GM19193 (cell line): Measurements from ENCODE around the gene COMMD6.
A peak's percentile ranks its signal among the peaks of the same experiment; 100 is the strongest.

Experiments used
- POLR2A ChIP-seq: IDR thresholded peaks from 4 replicates; pipeline ENCODE4 v1.6.1; 2011; ENCODE audit not compliant: insufficient read depth, insufficient read length; ENCODE audit errors: extremely low read depth

Gene COMMD6

DNA sequence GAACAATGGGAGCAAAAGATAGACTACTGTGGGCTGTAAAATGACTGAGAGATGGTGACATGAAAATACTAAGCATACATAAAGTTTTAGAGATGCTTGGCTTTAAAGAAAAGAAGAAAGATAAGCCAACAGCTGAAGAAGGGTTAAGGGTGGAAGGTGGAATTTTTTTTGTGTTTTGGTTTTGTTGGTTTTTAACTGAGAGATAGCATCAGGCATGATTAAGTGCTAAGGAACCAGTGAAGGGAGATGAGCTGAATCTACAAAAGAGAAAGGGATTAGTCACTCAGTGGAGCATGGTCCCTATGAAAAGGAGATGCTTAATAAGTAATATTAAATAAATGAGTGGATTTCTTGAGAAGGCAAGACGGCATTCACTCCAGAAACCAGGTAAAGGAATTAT lies 43.1 kb downstream of the COMMD6 start:
- TF ChIP-seq POLR2A: no peak

DNA sequence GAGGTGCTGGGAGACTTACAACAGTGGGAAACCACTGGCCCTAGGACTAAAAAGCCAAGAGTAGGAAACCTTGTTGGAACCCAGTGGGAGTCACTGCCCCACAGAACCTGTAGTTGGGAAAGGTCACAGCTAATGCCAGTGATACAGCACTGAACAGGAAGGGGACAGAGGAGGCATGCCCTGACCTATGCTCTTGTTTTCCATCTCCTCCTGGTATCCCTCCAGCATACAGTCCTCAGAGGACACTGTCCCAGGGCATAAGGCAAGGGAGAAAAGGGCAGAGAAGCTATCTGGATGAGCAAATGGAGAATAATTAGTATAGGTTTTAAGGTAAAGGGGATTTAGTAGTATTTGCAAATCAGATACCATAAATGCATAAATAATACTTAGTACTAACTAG lies 44.5 kb downstream of the COMMD6 start:
- no peak for TF ChIP-seq POLR2A

DNA sequence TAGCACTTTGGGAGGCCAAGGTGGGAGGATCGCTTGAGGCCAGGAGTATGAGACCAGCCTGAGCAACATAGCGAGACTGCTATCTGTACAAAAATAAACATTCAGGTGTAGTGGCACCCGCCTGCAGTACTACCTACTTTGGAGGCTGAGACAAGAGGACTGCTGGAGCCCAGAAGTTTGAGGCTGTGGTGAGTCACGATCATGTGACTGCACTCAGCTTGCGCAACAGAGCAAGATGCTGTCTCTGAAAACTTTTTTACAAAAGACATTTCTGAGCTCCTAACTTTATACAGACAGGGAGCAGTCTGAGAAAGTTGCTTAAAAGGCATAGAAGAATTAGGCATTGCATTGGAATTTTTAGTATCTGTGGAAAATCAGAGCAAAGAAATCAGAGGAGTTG lies 45.3 kb downstream of the COMMD6 start:
- no peak for TF ChIP-seq POLR2A

DNA sequence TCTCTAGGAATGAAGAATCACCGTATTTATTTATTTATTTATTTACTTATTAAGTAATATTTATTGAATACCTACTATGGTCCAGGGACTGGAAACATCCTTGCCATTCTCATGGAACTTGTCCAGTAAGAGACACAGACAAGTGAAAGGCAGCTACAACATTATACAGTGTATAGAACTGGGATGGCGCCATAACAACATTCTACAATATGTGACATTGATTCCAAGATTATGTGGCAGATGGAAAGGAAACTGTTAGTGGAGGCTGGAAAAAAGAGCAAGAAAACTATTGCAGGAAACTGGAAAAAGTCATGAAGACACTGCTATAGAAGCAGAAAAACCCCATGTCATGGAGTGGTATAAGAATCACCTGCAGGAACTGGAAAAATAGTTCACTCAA lies 46.3 kb downstream of the COMMD6 start:
- TF ChIP-seq POLR2A: no peak

DNA sequence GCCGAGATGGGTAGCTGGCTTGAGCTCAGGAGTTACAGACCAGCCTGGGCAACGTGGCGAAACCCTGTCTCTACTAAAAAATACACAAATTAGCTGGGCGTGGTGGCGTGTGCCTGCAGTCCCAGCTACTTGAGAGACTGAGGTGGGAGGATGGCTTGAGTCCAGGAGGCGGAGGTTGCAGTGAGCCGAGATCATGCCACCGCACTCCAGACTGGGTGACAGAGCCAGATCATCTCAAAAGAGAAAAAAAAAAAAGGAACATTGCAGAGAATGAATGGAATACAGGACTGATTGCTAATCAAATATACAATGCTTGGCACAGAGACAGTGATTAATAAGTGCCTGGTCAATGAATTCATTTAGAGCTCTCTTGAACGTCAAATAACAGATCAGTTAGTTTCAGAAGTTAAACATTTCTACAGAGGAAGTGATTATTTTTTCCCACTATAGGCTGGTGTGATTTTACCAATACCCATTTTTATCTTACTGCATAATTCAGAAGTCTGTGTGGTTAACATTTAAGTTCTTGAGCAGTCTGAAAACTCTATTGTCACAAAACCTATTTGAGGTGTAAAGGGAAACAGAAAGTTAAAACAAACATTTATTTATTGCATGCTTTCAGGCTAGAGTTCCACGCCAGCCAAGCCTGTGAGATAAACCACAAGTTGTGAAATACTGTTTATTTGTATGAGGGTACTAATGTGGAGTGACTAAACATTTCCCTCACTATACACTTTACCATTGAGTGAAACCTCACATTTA lies 48.0 kb downstream of the COMMD6 start:
- no peak for TF ChIP-seq POLR2A

DNA sequence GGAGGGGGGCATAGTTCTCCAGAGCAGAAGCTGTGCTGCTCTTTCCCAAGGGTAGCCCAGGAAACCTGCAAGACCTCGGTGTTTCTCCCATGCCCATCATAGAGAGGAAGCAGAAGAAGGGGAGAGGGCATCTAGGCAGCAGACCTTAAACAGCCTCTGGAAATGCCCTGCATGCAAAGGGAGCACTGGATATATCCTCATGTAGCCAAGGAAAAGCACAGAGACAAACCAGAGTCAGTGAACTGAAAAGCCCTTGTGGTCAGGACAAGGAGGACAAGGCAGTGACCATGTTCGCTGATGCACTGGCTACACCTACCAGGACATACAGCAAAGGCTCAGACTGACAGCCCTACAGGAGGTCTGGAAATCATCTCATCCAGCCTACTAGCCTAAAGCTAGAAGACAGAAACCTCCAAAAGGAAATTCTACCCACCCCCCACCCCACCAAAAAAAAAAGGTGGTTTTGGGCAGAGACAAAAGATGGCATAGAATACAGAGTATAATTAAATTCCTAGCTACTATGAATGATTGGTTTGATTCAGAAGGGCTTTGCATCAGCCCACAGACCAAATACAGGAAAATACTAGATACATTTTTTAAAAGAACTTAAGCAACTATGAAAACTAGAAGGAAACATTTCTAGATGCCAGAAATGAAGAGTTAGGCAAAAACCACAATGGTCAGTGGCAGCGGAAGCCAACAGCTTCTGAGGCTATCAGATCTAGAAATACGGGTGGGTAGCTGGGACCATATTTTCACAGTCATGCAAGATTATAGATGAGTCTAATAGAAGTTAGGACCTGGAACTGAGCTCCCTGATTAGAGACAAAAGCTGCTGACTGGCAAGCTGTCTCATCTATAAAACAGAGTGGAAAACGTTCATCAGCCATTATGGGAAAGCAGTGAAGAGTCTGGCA lies 51.2 kb downstream of the COMMD6 start:
- TF ChIP-seq POLR2A: no peak

DNA sequence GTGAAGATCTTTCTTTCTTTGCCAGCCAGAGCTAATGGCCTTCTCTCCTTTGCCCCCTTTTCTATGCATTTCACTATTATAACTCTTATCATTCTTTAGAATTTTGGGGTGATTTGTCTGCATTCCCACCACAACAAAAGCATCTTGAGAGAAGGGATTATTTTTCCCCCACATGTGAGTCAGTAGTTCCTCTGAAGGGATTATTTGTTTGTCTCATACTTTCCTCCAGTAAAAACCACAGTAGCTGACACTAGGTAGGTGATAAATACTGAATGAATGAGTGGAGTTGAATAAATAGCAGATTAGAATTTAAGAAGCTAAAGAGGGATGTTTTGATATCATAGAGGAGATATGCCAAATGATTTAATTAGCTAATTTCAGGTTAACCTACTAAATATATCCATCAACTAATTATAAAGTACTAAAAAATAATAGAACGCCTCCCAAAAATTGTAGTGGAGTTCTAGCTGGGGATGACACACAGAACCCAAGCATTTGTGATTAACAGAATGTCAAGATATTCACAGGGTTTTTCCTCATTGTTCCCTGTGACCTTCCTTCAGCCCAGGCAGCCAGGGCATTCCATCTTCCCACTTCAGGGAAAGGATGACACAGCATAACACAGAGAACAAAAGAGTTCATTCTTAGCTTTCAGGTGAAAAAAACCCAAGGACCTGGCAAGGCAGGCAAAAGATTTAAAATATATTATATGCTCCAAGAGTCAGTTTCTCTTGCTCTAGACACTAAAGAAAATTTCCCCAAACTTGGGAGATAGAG lies 52.2 kb downstream of the COMMD6 start:
- no peak for TF ChIP-seq POLR2A

DNA sequence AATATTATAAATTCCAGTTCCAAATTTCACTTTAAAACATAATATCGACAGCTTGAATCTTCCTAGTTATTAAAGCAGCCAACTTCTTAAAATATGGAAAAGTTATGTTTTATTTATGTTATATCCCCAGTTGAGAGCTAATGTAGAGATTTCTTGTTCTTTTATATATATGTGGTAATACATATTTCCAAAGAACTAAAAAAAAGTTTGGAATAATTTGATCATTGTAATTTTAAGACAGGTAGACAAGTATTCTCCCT lies 54.9 kb downstream of the COMMD6 start:
- no peak for TF ChIP-seq POLR2A

DNA sequence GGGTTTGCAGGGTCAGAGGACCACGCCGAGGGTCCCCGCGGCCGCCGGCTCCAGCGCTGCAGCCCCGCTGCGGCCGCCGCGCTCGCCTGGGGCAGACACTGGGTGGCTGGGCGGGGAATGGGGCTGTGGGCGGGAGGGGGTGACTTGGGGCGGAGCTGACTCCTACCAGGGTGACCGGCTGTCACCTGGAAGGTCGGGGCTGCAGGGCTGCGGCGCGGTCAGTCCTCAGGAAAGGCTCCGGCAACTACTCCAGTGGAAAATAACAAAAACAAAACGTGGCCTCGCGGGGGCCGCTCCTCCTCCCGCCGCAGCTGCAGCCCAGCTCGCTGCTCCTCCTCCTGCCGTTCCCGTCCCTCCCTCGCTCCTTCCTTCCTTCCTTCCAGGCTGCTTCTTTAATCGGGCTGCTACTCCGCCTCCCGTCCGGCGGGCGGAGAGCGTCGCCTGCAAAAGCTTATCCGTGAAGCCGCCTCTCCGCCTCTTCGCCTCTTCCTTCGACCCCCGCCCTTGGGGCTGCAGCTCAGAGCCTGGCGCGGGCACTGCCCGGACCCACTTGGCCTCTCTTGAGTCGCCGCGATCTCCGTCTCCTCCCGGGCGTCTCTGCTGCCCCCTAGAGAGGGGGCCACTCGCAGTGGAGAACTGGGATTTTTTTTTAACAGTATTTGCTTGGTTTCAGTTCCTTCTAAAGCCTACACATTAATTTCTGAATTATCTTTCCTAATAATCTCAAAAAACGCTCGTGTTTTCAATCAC lies 55.4 kb downstream of the COMMD6 start, which contains the start of gene TBC1D4:
Gene TBC1D4, minus strand, starts transcription at position 100 of the 750 bp plus-strand sequence. CDS start 402 bp downstream, outside the sequence.
- TF ChIP-seq POLR2A: no peak

DNA sequence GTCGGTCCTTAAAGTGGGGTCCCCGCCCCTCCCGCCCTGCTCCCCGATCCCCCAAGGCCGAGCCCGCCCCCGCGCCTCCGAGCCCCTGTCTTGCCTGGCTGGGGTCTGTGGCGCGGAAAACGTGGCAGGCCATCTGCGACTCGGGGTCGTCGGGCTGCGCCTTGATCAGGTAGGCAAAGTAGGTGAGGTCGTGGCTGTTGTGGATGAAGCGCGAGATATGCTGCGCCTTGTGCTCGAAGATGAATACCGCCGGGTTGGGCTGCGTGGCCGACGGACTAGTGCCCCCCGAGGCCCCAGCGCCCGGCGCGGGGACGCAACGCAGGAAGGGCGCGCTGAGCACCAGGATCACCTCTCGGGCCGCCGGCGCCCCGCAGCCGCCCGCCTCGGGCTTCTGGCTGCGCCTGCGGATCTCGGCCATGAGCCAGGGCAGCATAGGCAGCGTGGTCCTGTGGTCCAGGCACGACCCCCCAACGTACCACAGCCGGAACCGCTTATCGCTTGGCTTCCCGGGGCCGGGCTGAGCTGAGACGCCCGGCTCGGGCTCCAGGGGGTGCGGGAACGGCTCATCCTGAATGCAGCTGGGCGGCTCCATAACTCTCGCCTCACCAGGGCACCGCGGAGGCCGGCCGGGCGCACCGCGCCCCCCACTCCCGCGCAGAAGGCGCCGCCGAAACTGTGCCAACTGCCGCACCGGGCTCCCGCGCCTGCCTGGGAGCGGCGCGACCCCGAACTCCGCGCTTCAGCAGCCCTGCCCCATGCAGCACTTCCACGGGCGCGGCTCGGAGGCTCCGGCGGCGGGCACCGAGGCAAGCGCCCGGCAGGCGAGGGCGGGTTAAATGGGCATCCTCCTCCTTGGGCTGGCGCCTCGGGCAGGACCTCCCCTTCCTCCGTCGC lies 56.2 kb downstream of the COMMD6 start:
- TF ChIP-seq POLR2A: no peak

DNA sequence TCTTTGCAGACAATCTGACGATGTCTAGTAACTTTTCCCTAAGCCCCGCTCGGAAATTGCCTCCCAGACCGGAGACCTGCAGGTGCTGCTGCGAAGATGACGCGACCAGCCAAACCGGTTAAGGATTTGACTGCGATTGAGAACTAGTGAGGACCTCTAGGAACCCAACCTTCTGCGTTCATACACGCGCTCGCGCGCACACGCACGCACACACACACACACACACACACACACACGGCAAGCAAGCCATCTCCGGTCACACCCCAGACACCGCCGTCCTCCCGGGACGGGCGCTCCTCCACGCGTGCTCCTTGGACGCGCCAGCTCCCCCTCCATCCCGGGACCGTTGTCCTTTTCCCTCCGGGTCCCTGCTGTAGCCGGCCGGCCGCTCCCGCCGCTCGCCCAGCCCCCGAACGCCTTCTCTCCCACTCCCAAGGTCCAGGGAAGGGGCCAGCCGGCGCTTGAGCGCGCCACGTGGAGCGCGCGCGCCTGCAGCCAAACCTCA lies 56.9 kb downstream of the COMMD6 start:
- peak; percentile 8 for TF ChIP-seq POLR2A

DNA sequence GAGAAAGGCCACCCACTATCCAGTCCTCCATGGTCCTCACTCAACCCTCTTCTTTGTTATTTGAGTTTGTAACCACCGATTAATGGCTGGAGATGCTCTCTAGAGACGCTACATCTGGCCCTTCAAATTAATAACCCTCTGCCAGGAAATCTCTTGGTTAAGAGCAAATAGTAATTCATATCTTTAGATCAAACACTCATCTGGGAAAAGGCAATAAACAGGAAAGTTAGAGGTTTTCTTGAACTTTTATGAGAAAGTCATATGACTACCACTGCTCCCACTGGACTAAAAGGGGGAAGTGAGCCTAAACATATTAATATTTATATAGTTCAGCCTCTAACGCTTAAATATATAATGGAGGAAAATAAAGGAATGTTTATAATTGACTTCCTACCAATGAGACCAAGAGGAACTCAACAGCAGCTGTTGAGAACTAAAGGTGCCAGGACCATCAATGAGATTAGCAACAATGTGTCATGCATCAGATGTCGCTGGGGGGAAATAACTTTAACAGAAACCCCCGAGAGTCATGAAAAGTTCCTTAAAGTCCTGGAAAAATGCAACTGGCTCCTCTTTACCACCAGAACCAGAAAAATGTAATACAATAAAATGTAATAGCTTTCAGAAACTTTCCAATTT lies 58.4 kb downstream of the COMMD6 start:
- no peak for TF ChIP-seq POLR2A

DNA sequence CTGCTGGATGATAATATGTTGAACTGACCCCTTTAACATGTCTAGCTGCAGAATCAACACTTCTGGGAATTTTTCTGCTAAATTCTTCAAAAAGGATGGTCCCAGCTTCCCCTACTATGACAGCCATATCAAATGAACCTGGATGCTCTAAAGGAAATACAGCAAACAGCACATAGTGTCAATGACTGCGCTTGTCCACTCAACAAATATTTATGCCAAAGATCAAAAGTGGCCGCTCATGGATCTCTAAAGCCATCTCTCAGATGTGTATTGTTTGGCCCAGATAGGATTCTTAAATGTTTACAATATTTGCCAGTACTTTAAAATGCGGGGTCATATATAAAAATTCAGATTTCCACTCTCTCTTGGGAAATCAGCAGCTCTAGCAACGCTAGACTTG lies 59.0 kb downstream of the COMMD6 start:
- TF ChIP-seq POLR2A: no peak
